ENCODE data around the gene PARVA.
"Not testable (repeated sequence)": the region's sequence is repeated elsewhere in the genome, so short reads cannot be mapped to it uniquely, and the experiment has no call there.

Gene PARVA

GRCh38 chr11:12496181-12497025, 119.0 kb downstream of the PARVA start:
- no peak for DNase-seq (ENCODE audit: low read depth in 2 of 2, low spot score in 1 of 2)

GRCh38 chr11:12497431-12497830, 120.1 kb downstream of the PARVA start:
- no peak for DNase-seq (ENCODE audit: low read depth in 2 of 2, low spot score in 1 of 2)

- no peak for DNase-seq (ENCODE audit: low read depth in 2 of 2, low spot score in 1 of 2)
These were observed 121.7 kb downstream of the PARVA start for GRCh38 chr11:12499071-12499470.

GRCh38 chr11:12502046-12502445, 124.7 kb downstream of the PARVA start:
- DNase-seq (ENCODE audit: low read depth in 2 of 2, low spot score in 1 of 2): no peak

- no peak for DNase-seq (ENCODE audit: low read depth in 2 of 2, low spot score in 1 of 2)
These were observed 125.7 kb downstream of the PARVA start for GRCh38 chr11:12503039-12503484.

- no peak for DNase-seq (ENCODE audit: low read depth in 2 of 2, low spot score in 1 of 2)
These were observed 126.5 kb downstream of the PARVA start for GRCh38 chr11:12503886-12504285.

- DNase-seq (ENCODE audit: low read depth in 2 of 2, low spot score in 1 of 2): no peak
These were observed 127.8 kb downstream of the PARVA start for GRCh38 chr11:12505183-12505582.

GRCh38 chr11:12506404-12506921, 129.1 kb downstream of the PARVA start:
- no peak for DNase-seq (ENCODE audit: low read depth in 2 of 2, low spot score in 1 of 2)

GRCh38 chr11:12507391-12507790, 130.0 kb downstream of the PARVA start:
- DNase-seq (ENCODE audit: low read depth in 2 of 2, low spot score in 1 of 2): no peak

- no peak for DNase-seq (ENCODE audit: low read depth in 2 of 2, low spot score in 1 of 2)
These were observed 130.9 kb downstream of the PARVA start for GRCh38 chr11:12508151-12508751.

- no peak for DNase-seq (ENCODE audit: low read depth in 2 of 2, low spot score in 1 of 2)
These were observed 132.0 kb downstream of the PARVA start for GRCh38 chr11:12509371-12509770.

GRCh38 chr11:12512132-12512531, 134.8 kb downstream of the PARVA start:
- no peak for DNase-seq (ENCODE audit: low read depth in 2 of 2, low spot score in 1 of 2)

- DNase-seq (ENCODE audit: low read depth in 2 of 2, low spot score in 1 of 2): no peak
These were observed 135.5 kb downstream of the PARVA start for GRCh38 chr11:12512826-12513395.

GRCh38 chr11:12516387-12517105, 139.2 kb downstream of the PARVA start:
- DNase-seq (ENCODE audit: low read depth in 2 of 2, low spot score in 1 of 2): no peak

GRCh38 chr11:12517306-12517705, 139.9 kb downstream of the PARVA start:
- no peak for DNase-seq (ENCODE audit: low read depth in 2 of 2, low spot score in 1 of 2)

GRCh38 chr11:12517741-12518140, 140.4 kb downstream of the PARVA start:
- DNase-seq (ENCODE audit: low read depth in 2 of 2, low spot score in 1 of 2): no peak

- no peak for DNase-seq (ENCODE audit: low read depth in 2 of 2, low spot score in 1 of 2)
These were observed 141.4 kb downstream of the PARVA start for GRCh38 chr11:12518606-12519385.

GRCh38 chr11:12520054-12520453, 142.7 kb downstream of the PARVA start:
- no peak for DNase-seq (ENCODE audit: low read depth in 2 of 2, low spot score in 1 of 2)

- DNase-seq (ENCODE audit: low read depth in 2 of 2, low spot score in 1 of 2): not testable (repeated sequence)
These were observed 143.2 kb downstream of the PARVA start for GRCh38 chr11:12520576-12520975.

GRCh38 chr11:12523180-12523924, 146.0 kb downstream of the PARVA start:
- no peak for DNase-seq (ENCODE audit: low read depth in 2 of 2, low spot score in 1 of 2)

Measured in stimulated activated CD8-positive, alpha-beta memory T cell treated with anti-CD3 and anti-CD28 coated beads, Interleukin-4, amount 100 ng/mL, for 1 hour (primary cell).